Measurements from ENCODE around the gene XRCC6. TPM values are rescaled to one million over a fixed set of nuclear protein-coding genes. Genes with fewer than 3 reads are reported as not detected.
"Not testable (repeated sequence)": the region's sequence is repeated elsewhere in the genome, so short reads cannot be mapped to it uniquely, and the experiment has no call there.

Gene XRCC6
- total RNA-seq (371 TPM), polyA plus RNA-seq (126 TPM)
- long read RNA-seq, donor 1, transcript XRCC6-202 (13 exons, 2,296 nt), result major isoform, 11 of 11 reads
- long read RNA-seq, donor 1, partial matches to known transcripts, result 0 of 11 reads
- long read RNA-seq, donor 1, other reads (novel, unspliced or antisense), result 0 of 11 reads
- long read RNA-seq, donor 2, transcript XRCC6-202 (13 exons, 2,296 nt), result major isoform, 204 of 924 reads
- long read RNA-seq, donor 2, transcript XRCC6-201 (12 exons, 2,709 nt), result minor isoform, 31 of 924 reads
- long read RNA-seq, donor 2, partial matches to known transcripts, result 313 of 924 reads
- long read RNA-seq, donor 2, other reads (novel, unspliced or antisense), result 372 of 924 reads
- long read RNA-seq, donor 3, transcript XRCC6-201 (12 exons, 2,709 nt), result minor isoform, 22 of 220 reads
- long read RNA-seq, donor 3, transcript XRCC6-202 (13 exons, 2,296 nt), result major isoform, 142 of 220 reads
- long read RNA-seq, donor 3, partial matches to known transcripts, result 45 of 220 reads
- long read RNA-seq, donor 3, other reads (novel, unspliced or antisense), result 6 of 220 reads
- long read RNA-seq, donor 4, transcript XRCC6-201 (12 exons, 2,709 nt), result minor isoform, 8 of 76 reads
- long read RNA-seq, donor 4, transcript XRCC6-202 (13 exons, 2,296 nt), result major isoform, 46 of 76 reads
- long read RNA-seq, donor 4, partial matches to known transcripts, result 21 of 76 reads
- long read RNA-seq, donor 4, other reads (novel, unspliced or antisense), result 0 of 76 reads
- long read RNA-seq, donor 5, transcript XRCC6-202 (13 exons, 2,296 nt), result major isoform, 126 of 257 reads
- long read RNA-seq, donor 5, transcript XRCC6-201 (12 exons, 2,709 nt), result minor isoform, 24 of 257 reads
- long read RNA-seq, donor 5, partial matches to known transcripts, result 86 of 257 reads
- long read RNA-seq, donor 5, other reads (novel, unspliced or antisense), result 17 of 257 reads
- long read RNA-seq, donor 6, transcript XRCC6-202 (13 exons, 2,296 nt), result major isoform, 76 of 140 reads
- long read RNA-seq, donor 6, transcript XRCC6-201 (12 exons, 2,709 nt), result minor isoform, 15 of 140 reads
- long read RNA-seq, donor 6, partial matches to known transcripts, result 34 of 140 reads
- long read RNA-seq, donor 6, other reads (novel, unspliced or antisense), result 13 of 140 reads
- long read RNA-seq, donor 7, transcript XRCC6-201 (12 exons, 2,709 nt), result minor isoform, 12 of 209 reads
- long read RNA-seq, donor 7, transcript XRCC6-202 (13 exons, 2,296 nt), result major isoform, 128 of 209 reads
- long read RNA-seq, donor 7, partial matches to known transcripts, result 42 of 209 reads
- long read RNA-seq, donor 7, other reads (novel, unspliced or antisense), result 26 of 209 reads
- long read RNA-seq, donor 8, transcript XRCC6-202 (13 exons, 2,296 nt), result major isoform, 28 of 46 reads
- long read RNA-seq, donor 8, transcript XRCC6-201 (12 exons, 2,709 nt), result minor isoform, 6 of 46 reads
- long read RNA-seq, donor 8, partial matches to known transcripts, result 11 of 46 reads
- long read RNA-seq, donor 8, other reads (novel, unspliced or antisense), result 0 of 46 reads
- long read RNA-seq, donor 9, transcript XRCC6-202 (13 exons, 2,296 nt), result major isoform, 83 of 143 reads
- long read RNA-seq, donor 9, transcript XRCC6-201 (12 exons, 2,709 nt), result minor isoform, 11 of 143 reads
- long read RNA-seq, donor 9, partial matches to known transcripts, result 33 of 143 reads
- long read RNA-seq, donor 9, other reads (novel, unspliced or antisense), result 12 of 143 reads
- long read RNA-seq, donor 10, transcript XRCC6-201 (12 exons, 2,709 nt), result minor isoform, 17 of 126 reads
- long read RNA-seq, donor 10, transcript XRCC6-202 (13 exons, 2,296 nt), result major isoform, 64 of 126 reads
- long read RNA-seq, donor 10, partial matches to known transcripts, result 30 of 126 reads
- long read RNA-seq, donor 10, other reads (novel, unspliced or antisense), result 14 of 126 reads

DNA sequence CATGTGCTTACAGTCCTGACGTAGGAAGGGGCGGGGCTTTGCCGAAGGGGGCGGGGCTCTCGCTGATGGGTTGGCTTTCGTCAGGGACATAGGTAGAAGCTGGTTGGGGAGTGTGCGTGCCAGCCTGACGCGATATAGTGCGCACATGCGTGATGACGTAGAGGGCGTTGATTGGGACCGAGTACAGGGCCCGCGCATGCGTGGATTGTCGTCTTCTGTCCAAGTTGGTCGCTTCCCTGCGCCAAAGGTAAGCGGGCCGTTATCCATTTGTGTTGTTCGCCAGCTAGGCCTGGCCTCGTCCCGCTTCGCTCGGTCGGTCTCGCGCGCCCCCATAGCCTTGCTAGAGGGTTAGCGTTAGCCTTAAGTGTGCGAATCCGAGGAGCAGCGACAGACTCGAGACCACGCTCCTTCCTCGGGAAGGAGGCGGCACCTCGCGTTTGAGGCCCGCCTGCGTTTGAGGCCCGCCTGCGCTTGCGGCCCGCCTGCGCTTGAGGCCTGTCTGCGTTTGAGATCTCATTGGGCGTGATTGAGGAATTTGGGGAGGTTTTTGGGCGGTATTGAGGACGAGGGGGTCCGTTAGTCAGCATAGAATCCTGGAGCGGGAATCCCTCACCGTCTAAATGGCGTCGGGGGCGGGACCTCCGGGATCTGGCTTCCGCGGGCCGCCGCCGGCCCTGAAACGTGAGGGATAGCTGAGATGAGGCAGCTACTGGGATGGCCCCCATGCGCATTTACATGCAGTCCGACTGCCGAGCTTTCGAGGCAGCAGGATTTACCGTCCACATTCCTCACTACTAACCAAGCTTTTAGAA, at the start of gene XRCC6:
Gene XRCC6, plus strand, starts transcription at position 197 of the 812 bp plus-strand sequence. CDS start 710 bp downstream, outside the sequence.
- peak within 1 kb of the TSS; percentile 94 to 95 for H3K27ac ChIP-seq (ENCODE audit: low read depth in 1 of 2, low read length in 1 of 2)
- H3K4me3 ChIP-seq (ENCODE audit: low read length in 2 of 2), result peak within 1 kb of the TSS; percentile 78 to 88
- no peaks in the 10 kb centered on the region for H3K27me3 ChIP-seq (ENCODE audit: control insufficient read depth in 2 of 2, insufficient read depth in 1 of 2, low read length in 1 of 2)
- H3K9me3 ChIP-seq (ENCODE audit: control insufficient read depth in 2 of 2, insufficient read depth in 1 of 2, low read length in 1 of 2), result no peaks in the 10 kb centered on the region
- WGBS, result under 1% methylated on average over 70 of the region's 70 CpGs
- DNase-seq (ENCODE audit: low read depth in 6 of 9, low spot score in 9 of 9), result peak; percentile 99 to 100 (median 99)
- peaks cover 12 to 16% of the 10 kb centered on the region in 2 donors for H3K4me1 ChIP-seq (ENCODE audit: control insufficient read depth in 2 of 2, insufficient read depth in 2 of 2, low read length in 2 of 2)
- H3K36me3 ChIP-seq (ENCODE audit: control insufficient read depth in 2 of 2, insufficient read depth in 2 of 2, low read length in 1 of 2), result peaks cover 23 to 36% of the 10 kb centered on the region in 2 donors

DNA sequence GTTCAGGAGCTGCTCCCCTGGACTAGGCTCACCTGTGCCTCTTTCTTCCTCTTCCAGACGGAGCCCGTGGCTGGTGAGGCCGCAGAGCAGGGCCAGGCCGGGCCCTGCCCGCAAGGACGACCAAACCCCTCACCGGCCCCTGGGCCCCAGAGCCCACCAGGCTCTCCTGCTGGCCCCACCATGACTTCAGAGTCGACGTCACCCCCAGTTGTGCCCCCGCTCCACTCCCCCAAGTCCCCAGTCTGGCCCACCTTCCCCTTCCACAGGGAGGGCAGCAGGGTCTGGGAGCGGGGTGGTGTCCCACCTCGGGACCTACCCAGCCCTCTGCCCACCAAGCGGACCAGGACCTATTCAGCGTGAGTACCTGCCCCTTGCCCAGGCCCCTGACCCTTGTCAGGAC, 49.3 kb upstream of the XRCC6 start:
- WGBS, result 98% methylated on average over 14 of the region's 14 CpGs
- no peak for DNase-seq (ENCODE audit: low read depth in 6 of 9, low spot score in 9 of 9)

DNA sequence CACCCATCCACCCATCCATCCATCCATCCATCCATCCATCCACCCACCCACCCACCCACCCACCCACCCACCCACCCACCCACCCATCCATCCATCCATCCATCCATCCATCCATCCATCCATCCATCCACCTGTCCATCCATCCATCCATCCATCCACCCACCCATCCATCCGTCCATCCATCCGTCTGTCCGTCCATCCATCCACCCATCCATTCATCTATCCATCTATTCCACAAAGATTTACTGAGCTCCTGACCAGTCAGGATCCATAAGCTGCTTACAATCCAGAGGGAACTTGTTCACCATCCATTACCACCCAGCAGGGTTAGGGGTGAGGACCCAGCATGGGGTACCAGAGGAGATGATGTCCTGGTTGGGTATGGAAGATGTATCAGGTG, 48.8 kb upstream of the XRCC6 start:
- H3K27me3 ChIP-seq (ENCODE audit: control insufficient read depth in 2 of 2, insufficient read depth in 1 of 2, low read length in 1 of 2), result not testable (repeated sequence)
- 99% methylated on average over 3 of the region's 3 CpGs for WGBS
- H3K36me3 ChIP-seq (ENCODE audit: control insufficient read depth in 2 of 2, insufficient read depth in 2 of 2, low read length in 1 of 2), result peaks cover 2 to 25% of the 10 kb centered on the region in 2 donors

More for the DNA sequence above, 49.3 kb upstream of the XRCC6 start:
- no peak overlapping the region for H3K4me3 ChIP-seq (ENCODE audit: low read length in 2 of 2)
- no peaks in the 10 kb centered on the region for H3K4me1 ChIP-seq (ENCODE audit: control insufficient read depth in 2 of 2, insufficient read depth in 2 of 2, low read length in 2 of 2)
- peaks cover 0 to 5% of the 10 kb centered on the region in 2 donors for H3K27me3 ChIP-seq (ENCODE audit: control insufficient read depth in 2 of 2, insufficient read depth in 1 of 2, low read length in 1 of 2)
- H3K9me3 ChIP-seq (ENCODE audit: control insufficient read depth in 2 of 2, insufficient read depth in 1 of 2, low read length in 1 of 2), result no peaks in the 10 kb centered on the region
- peaks cover 2 to 19% of the 10 kb centered on the region in 2 donors for H3K36me3 ChIP-seq (ENCODE audit: control insufficient read depth in 2 of 2, insufficient read depth in 2 of 2, low read length in 1 of 2)
- H3K27ac ChIP-seq (ENCODE audit: low read depth in 1 of 2, low read length in 1 of 2), result no peak overlapping the region

DNA sequence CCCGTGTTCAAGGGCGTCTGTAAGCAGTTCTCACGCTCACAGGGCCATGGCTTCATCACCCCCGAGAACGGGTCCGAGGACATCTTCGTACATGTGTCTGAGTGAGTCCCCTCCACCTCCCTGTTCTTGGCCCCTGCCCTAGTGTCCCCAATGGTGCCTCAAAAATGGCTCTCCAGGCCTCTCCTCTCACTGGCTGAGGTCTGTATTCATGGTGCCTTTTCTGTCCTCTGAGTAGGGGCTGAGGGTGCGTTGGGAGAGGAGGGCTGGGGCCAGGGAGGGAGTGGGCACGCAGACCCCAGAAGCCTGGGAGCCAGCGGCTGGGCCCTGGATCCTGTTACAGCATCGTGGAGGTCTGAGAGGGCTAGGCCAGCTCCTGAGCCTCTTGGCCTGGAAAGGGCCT, 47.4 kb upstream of the XRCC6 start:
- no peak for DNase-seq (ENCODE audit: low read depth in 6 of 9, low spot score in 9 of 9)
- no peaks in the 10 kb centered on the region for H3K9me3 ChIP-seq (ENCODE audit: control insufficient read depth in 2 of 2, insufficient read depth in 1 of 2, low read length in 1 of 2)
- 95% methylated on average over 11 of the region's 11 CpGs for WGBS
- H3K36me3 ChIP-seq (ENCODE audit: control insufficient read depth in 2 of 2, insufficient read depth in 2 of 2, low read length in 1 of 2), result peaks cover 8 to 38% of the 10 kb centered on the region in 2 donors
- no peak overlapping the region for H3K4me3 ChIP-seq (ENCODE audit: low read length in 2 of 2)
- no peaks in the 10 kb centered on the region for H3K4me1 ChIP-seq (ENCODE audit: control insufficient read depth in 2 of 2, insufficient read depth in 2 of 2, low read length in 2 of 2)
- no peak overlapping the region for H3K27ac ChIP-seq (ENCODE audit: low read depth in 1 of 2, low read length in 1 of 2)
- H3K27me3 ChIP-seq (ENCODE audit: control insufficient read depth in 2 of 2, insufficient read depth in 1 of 2, low read length in 1 of 2), result peaks cover 0 to 5% of the 10 kb centered on the region in 2 donors

More for the DNA sequence above, 48.8 kb upstream of the XRCC6 start:
- not testable (repeated sequence) for DNase-seq (ENCODE audit: low read depth in 6 of 9, low spot score in 9 of 9); H3K9me3 ChIP-seq (ENCODE audit: control insufficient read depth in 2 of 2, insufficient read depth in 1 of 2, low read length in 1 of 2); H3K4me1 ChIP-seq (ENCODE audit: control insufficient read depth in 2 of 2, insufficient read depth in 2 of 2, low read length in 2 of 2); H3K4me3 ChIP-seq (ENCODE audit: low read length in 2 of 2); H3K27ac ChIP-seq (ENCODE audit: low read depth in 1 of 2, low read length in 1 of 2)

DNA sequence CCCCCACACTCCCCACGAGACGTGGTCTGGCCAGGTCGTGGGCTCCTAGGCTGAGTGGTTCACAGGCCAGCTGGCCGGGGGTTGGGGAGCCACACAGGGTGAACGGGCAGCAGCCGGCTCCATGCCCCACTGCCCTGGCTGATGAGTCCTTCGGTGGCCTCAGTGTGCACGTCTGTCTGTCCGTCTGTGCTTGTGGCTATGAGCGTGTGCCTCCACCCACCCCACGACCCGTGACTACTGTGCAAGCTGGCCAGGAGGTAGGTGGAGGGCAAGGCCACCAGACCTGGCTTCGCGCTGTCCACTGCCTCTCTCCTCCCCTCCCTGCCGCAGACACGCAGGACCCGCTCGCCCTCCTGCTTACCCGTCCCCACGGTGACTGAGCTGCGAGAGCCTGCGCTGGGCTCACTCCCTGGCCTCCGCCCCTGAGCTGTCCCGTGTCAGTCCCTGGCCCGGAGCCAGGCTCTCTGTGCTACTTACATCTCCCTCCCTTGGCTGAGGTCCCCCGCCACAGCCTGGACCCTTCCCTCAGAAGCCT, 46.2 kb upstream of the XRCC6 start:
- H3K27ac ChIP-seq (ENCODE audit: low read depth in 1 of 2, low read length in 1 of 2), result peak overlapping the region in 1 of 2 donors; percentile 42
- H3K4me3 ChIP-seq (ENCODE audit: low read length in 2 of 2), result no peak overlapping the region
- H3K9me3 ChIP-seq (ENCODE audit: control insufficient read depth in 2 of 2, insufficient read depth in 1 of 2, low read length in 1 of 2), result no peaks in the 10 kb centered on the region
- peaks cover 0 to 2% of the 10 kb centered on the region in 2 donors for H3K27me3 ChIP-seq (ENCODE audit: control insufficient read depth in 2 of 2, insufficient read depth in 1 of 2, low read length in 1 of 2)
- H3K36me3 ChIP-seq (ENCODE audit: control insufficient read depth in 2 of 2, insufficient read depth in 2 of 2, low read length in 1 of 2), result peaks cover 12 to 51% of the 10 kb centered on the region in 2 donors
- no peak for DNase-seq (ENCODE audit: low read depth in 6 of 9, low spot score in 9 of 9)
- WGBS, result 95% methylated on average over 26 of the region's 26 CpGs
- H3K4me1 ChIP-seq (ENCODE audit: control insufficient read depth in 2 of 2, insufficient read depth in 2 of 2, low read length in 2 of 2), result no peaks in the 10 kb centered on the region

DNA sequence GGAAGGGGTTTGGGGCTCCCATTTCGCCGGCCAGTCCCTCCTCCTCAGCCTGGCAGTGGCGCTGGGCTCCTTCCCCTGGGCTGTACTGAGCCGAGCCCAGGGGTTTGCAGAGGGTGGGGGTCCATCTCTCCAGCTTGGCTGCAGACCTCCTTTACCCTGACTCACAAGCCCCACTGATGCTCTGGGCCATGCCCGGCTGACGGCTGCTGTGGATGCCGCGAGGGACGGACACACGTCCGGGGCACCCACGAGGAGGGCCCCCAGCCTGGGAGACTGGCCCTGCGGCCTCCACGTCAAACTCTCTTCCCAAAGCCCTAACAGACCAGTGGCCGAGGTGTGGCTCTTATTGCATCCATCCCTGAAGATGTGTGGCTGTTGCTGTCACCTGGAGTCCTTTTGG, 45.6 kb upstream of the XRCC6 start:
- no peaks in the 10 kb centered on the region for H3K4me1 ChIP-seq (ENCODE audit: control insufficient read depth in 2 of 2, insufficient read depth in 2 of 2, low read length in 2 of 2)
- H3K36me3 ChIP-seq (ENCODE audit: control insufficient read depth in 2 of 2, insufficient read depth in 2 of 2, low read length in 1 of 2), result peaks cover 18 to 55% of the 10 kb centered on the region in 2 donors
- 96% methylated on average over 15 of the region's 15 CpGs for WGBS
- no peak overlapping the region for H3K4me3 ChIP-seq (ENCODE audit: low read length in 2 of 2)
- no peak overlapping the region for H3K27ac ChIP-seq (ENCODE audit: low read depth in 1 of 2, low read length in 1 of 2)
- no peaks in the 10 kb centered on the region for H3K27me3 ChIP-seq (ENCODE audit: control insufficient read depth in 2 of 2, insufficient read depth in 1 of 2, low read length in 1 of 2)
- DNase-seq (ENCODE audit: low read depth in 6 of 9, low spot score in 9 of 9), result no peak
- no peaks in the 10 kb centered on the region for H3K9me3 ChIP-seq (ENCODE audit: control insufficient read depth in 2 of 2, insufficient read depth in 1 of 2, low read length in 1 of 2)

DNA sequence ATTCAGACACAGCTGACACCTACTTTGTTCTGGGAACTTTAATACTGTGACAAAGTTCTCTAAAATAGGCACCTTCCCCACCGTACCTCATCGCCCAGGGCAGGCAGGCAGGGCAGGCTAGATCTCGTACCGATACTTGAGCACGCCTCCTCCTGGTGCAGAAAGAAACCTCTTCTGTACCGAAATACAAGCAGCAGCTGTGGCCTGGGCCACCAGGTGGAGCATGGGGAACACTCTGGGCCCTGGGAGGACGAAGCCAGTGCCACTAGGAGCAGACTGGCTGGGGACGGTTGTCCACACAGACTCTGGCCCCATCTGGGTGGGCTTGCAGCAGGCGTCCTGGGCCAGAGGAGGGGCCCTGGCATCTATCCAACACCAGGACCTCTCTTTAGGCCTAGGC, 44.2 kb upstream of the XRCC6 start:
- no peak overlapping the region for H3K4me3 ChIP-seq (ENCODE audit: low read length in 2 of 2)
- WGBS, result 92% methylated on average over 9 of the region's 9 CpGs
- H3K27ac ChIP-seq (ENCODE audit: low read depth in 1 of 2, low read length in 1 of 2), result no peak overlapping the region
- DNase-seq (ENCODE audit: low read depth in 6 of 9, low spot score in 9 of 9), result peak in 5 of 9 donors; percentile 6 to 46 (median 24)
- peaks cover 18 to 55% of the 10 kb centered on the region in 2 donors for H3K36me3 ChIP-seq (ENCODE audit: control insufficient read depth in 2 of 2, insufficient read depth in 2 of 2, low read length in 1 of 2)
- H3K4me1 ChIP-seq (ENCODE audit: control insufficient read depth in 2 of 2, insufficient read depth in 2 of 2, low read length in 2 of 2), result no peaks in the 10 kb centered on the region
- no peaks in the 10 kb centered on the region for H3K9me3 ChIP-seq (ENCODE audit: control insufficient read depth in 2 of 2, insufficient read depth in 1 of 2, low read length in 1 of 2)
- H3K27me3 ChIP-seq (ENCODE audit: control insufficient read depth in 2 of 2, insufficient read depth in 1 of 2, low read length in 1 of 2), result no peaks in the 10 kb centered on the region

All from thymus (tissue), 14 donors.